ENCODE results near the gene PRKAR1B. TPM values are rescaled to one million over a fixed set of nuclear protein-coding genes. Genes with fewer than 3 reads are reported as not detected.

Gene PRKAR1B
- total RNA-seq, 2 donors from 2014 or later = 15.1 to 15.9 TPM

- Histone ChIP-seq H3K4me1 (no peaks in the 10 kb centered on the region), H3K36me3 (no peaks in the 10 kb centered on the region), H3K4me3 (no peak overlapping the region), H3K27ac (no peak overlapping the region), H3K27me3 (no peaks in the 10 kb centered on the region), H3K9me3 (peaks cover 0 to 23% of the 10 kb centered on the region in 2 donors)
- DNase-seq (ENCODE audit: low spot score) = no peak
- no peak for TF ChIP-seq CTCF (IDR thresholded peaks at IDR 0.05)
Observed at GRCh38 chr7:681551-682307, 45.4 kb downstream of the PRKAR1B start.

- Histone ChIP-seq H3K4me1 (no peaks in the 10 kb centered on the region), H3K27me3 (no peaks in the 10 kb centered on the region), H3K27ac (no peak overlapping the region), H3K4me3 (no peak overlapping the region), H3K9me3 (peaks cover 0 to 11% of the 10 kb centered on the region in 2 donors), H3K36me3 (no peaks in the 10 kb centered on the region)
- no peak for DNase-seq (ENCODE audit: low spot score)
- TF ChIP-seq CTCF (IDR thresholded peaks at IDR 0.05) = no peak
Observed at GRCh38 chr7:680411-681127, 46.5 kb downstream of the PRKAR1B start.

GRCh38 chr7:676972-677385 is 50.1 kb downstream of the PRKAR1B start:
- Histone ChIP-seq H3K4me3 (no peak overlapping the region), H3K27ac (no peak overlapping the region), H3K9me3 (no peaks in the 10 kb centered on the region), H3K27me3 (no peaks in the 10 kb centered on the region), H3K4me1 (no peaks in the 10 kb centered on the region), H3K36me3 (no peaks in the 10 kb centered on the region)
- TF ChIP-seq CTCF (IDR thresholded peaks at IDR 0.05) = no peak
- no peak for DNase-seq (ENCODE audit: low spot score)

- no peak for TF ChIP-seq CTCF (IDR thresholded peaks at IDR 0.05)
- Histone ChIP-seq H3K4me3 (no peak overlapping the region), H3K27ac (no peak overlapping the region), H3K9me3 (no peaks in the 10 kb centered on the region), H3K27me3 (no peaks in the 10 kb centered on the region), H3K36me3 (no peaks in the 10 kb centered on the region), H3K4me1 (no peaks in the 10 kb centered on the region)
- DNase-seq (ENCODE audit: low spot score) = no peak
Observed at GRCh38 chr7:676246-676971, 50.7 kb downstream of the PRKAR1B start.

- Histone ChIP-seq H3K4me3 (no peak overlapping the region), H3K27ac (peak overlapping the region; percentile 39 to 45), H3K9me3 (no peaks in the 10 kb centered on the region), H3K4me1 (no peaks in the 10 kb centered on the region), H3K27me3 (no peaks in the 10 kb centered on the region), H3K36me3 (no peaks in the 10 kb centered on the region)
- no peak for DNase-seq (ENCODE audit: low spot score)
- no peak for TF ChIP-seq CTCF (IDR thresholded peaks at IDR 0.05)
Observed at GRCh38 chr7:674454-675410, 52.3 kb downstream of the PRKAR1B start.
